ENCODE measurements around the gene AKNA. TPM values are rescaled to one million over a fixed set of nuclear protein-coding genes. Genes with fewer than 3 reads are reported as not detected.

The AKNA gene
- polyA plus RNA-seq, 2 of the 4 experiments (the other 2 are of a cell fraction) = 2.7 to 4.6 TPM

GRCh38 chr9:114424126-114424525, 36.3 kb upstream of the AKNA start:
- Histone ChIP-seq H3K4me3 (no peak overlapping the region), H3K4me2 (no peak overlapping the region), H3K9me3 (no peaks in the 10 kb centered on the region), H3K27ac (no peak overlapping the region), H3K4me1 (no peaks in the 10 kb centered on the region)
- TF ChIP-seq RAD21 (conservative IDR thresholded peaks at IDR 0.05 in 1 of 2, IDR thresholded peaks at IDR 0.05 in 1 of 2) (no peak), CEBPB (IDR thresholded peaks at IDR 0.05) (no peak), FOSL2 (IDR thresholded peaks at IDR 0.05) (no peak), FOSL2 (CRISPR knock-in tag; IDR thresholded peaks at IDR 0.05) (no peak), HEYL (CRISPR knock-in tag; IDR thresholded peaks at IDR 0.05) (no peak), MAZ (IDR thresholded peaks at IDR 0.05; ENCODE audit: borderline replicate concordance, low read depth, low read length) (no peak), KDM1A (IDR thresholded peaks at IDR 0.05; ENCODE audit: low read depth) (no peak), BCL3 (IDR thresholded peaks at IDR 0.05) (no peak), MYC (IDR thresholded peaks at IDR 0.05; ENCODE audit: borderline replicate concordance, low read length) (no peak), JUN (IDR thresholded peaks at IDR 0.05) (no peak), CBX8 (IDR thresholded peaks at IDR 0.05) (no peak), ESRRA (IDR thresholded peaks at IDR 0.05; ENCODE audit: borderline replicate concordance, low read length) (no peak)
- no peak for ATAC-seq
- ChIA-PET POLR2A (no interaction called here), CTCF (interaction anchor here (1.5 to 6.0 kb wide), 4 partner anchors 11 to 229 kb away, joined by 4 to 38 read pairs (median 22); no protein-coding TSS in a partner anchor)
- no peak for FAIRE-seq
- WGBS (ENCODE audit: missing lambda C conversion rate) = 89% methylated on average over 11 of the region's 12 CpGs
- DNase-seq (ENCODE audit: low read depth in 1 of 2, low spot score in 1 of 2) = no peak

GRCh38 chr9:114423181-114423580, 35.4 kb upstream of the AKNA start:
- no peak for TF ChIP-seq MAZ (IDR thresholded peaks at IDR 0.05; ENCODE audit: borderline replicate concordance, low read depth, low read length)
- H3K4me3 ChIP-seq = no peak overlapping the region
- H3K4me1 ChIP-seq = no peaks in the 10 kb centered on the region
- WGBS (ENCODE audit: missing lambda C conversion rate) = 81% methylated on average over 11 of the region's 14 CpGs
- no peaks in the 10 kb centered on the region for H3K9me3 ChIP-seq
- FAIRE-seq (no peak), ATAC-seq (no peak), DNase-seq (ENCODE audit: low read depth in 1 of 2, low spot score in 1 of 2) (no peak)
- ChIA-PET CTCF (interaction anchor here (1.6 to 6.0 kb wide), 6 partner anchors 12 to 231 kb away, joined by 4 to 38 read pairs (median 8); no protein-coding TSS in a partner anchor), POLR2A (no interaction called here)
- no peak overlapping the region for H3K27ac ChIP-seq
- no peak overlapping the region for H3K4me2 ChIP-seq

- TF ChIP-seq HMGXB4 (CRISPR knock-in tag; IDR thresholded peaks at IDR 0.05; ENCODE audit: borderline replicate concordance) = no peak
These were observed 33.4 kb upstream of the AKNA start for GRCh38 chr9:114421147-114421546.

GRCh38 chr9:114419796-114420195, 32.0 kb upstream of the AKNA start:
- TF ChIP-seq HOXB5 (CRISPR knock-in tag; IDR thresholded peaks at IDR 0.05) (no peak), HOXB13 (CRISPR knock-in tag; IDR thresholded peaks at IDR 0.05; ENCODE audit: low read depth) (no peak), POLR2AphosphoS2 (conservative IDR thresholded peaks at IDR 0.05; ENCODE audit: low read length) (no peak), NR3C1 (IDR thresholded peaks at IDR 0.05) (no peak), MAX (IDR thresholded peaks at IDR 0.05) (no peak), ZC3H11A (IDR thresholded peaks at IDR 0.05) (no peak), NFE2L2 (conservative IDR thresholded peaks at IDR 0.05; ENCODE audit: low read length) (no peak)

More at GRCh38 chr9:114421147-114421546, 33.4 kb upstream of the AKNA start:
- FAIRE-seq (no peak), ATAC-seq (no peak), DNase-seq (ENCODE audit: low read depth in 1 of 2, low spot score in 1 of 2) (no peak)
- 33% methylated on average over 1 of the region's 2 CpGs for WGBS (ENCODE audit: missing lambda C conversion rate)
- ChIA-PET POLR2A (no interaction called here), CTCF (interaction anchor here (1.0 to 5.2 kb wide), 6 partner anchors 9 to 490 kb away, joined by 4 to 34 read pairs (median 6); no protein-coding TSS in a partner anchor)
- Histone ChIP-seq H3K4me3 (no peak overlapping the region), H3K4me2 (no peak overlapping the region), H3K4me1 (no peaks in the 10 kb centered on the region), H3K27ac (no peak overlapping the region), H3K9me3 (no peaks in the 10 kb centered on the region)

More at GRCh38 chr9:114419796-114420195, 32.0 kb upstream of the AKNA start:
- ChIA-PET CTCF (interaction anchor here (1.0 to 7.1 kb wide), 6 partner anchors 10 to 233 kb away, joined by 3 to 106 read pairs (median 13); no protein-coding TSS in a partner anchor), POLR2A (no interaction called here)
- Histone ChIP-seq H3K4me1 (no peaks in the 10 kb centered on the region), H3K4me3 (no peak overlapping the region), H3K27ac (no peak overlapping the region), H3K4me2 (no peak overlapping the region), H3K9me3 (no peaks in the 10 kb centered on the region)
- 79% methylated on average over 8 of the region's 8 CpGs for WGBS (ENCODE audit: missing lambda C conversion rate)
- FAIRE-seq (no peak), ATAC-seq (no peak), DNase-seq (ENCODE audit: low read depth in 1 of 2, low spot score in 1 of 2) (no peak)
